MM.1S (cell line): ENCODE data around the gene TENM4.

Experiments used
- DNase-seq: peaks from one replicate; pipeline ENCODE4 v3.0.0-alpha.2; 2015
- H2AFZ ChIP-seq: fragments of 300-600 bp; sonication (generic); 2 replicates; pipeline ENCODE4 v1.6.0; 2016; ENCODE audit warnings: antibody characterized with exemption, low read length
- H3F3A ChIP-seq: fragments of 300-600 bp; sonication (generic); 2 replicates; pipeline ENCODE4 v1.6.1; 2016; ENCODE audit warnings: mild to moderate bottlenecking, antibody characterized with exemption, low read length, moderate library complexity, mixed read lengths; ENCODE audit not compliant: insufficient read depth
- H3K27ac ChIP-seq: fragments of 300-600 bp; sonication (generic); 2 replicates; pipeline ENCODE4 v1.5.1; 2016; ENCODE audit warnings: mild to moderate bottlenecking, low read length
- H3K27me3 ChIP-seq: fragments of 300-600 bp; sonication (generic); replicated peaks from 2 replicates; pipeline ENCODE4 v1.6.0; 2016; ENCODE audit warnings: low read length; ENCODE audit not compliant: insufficient read depth
- H3K36me3 ChIP-seq: fragments of 300-600 bp; sonication (generic); replicated peaks from 2 replicates; pipeline ENCODE4 v1.6.1; 2016; ENCODE audit warnings: mild to moderate bottlenecking, low read length, mixed read lengths; ENCODE audit not compliant: insufficient read depth
- H3K4me1 ChIP-seq: fragments of 300-600 bp; sonication (generic); 2 replicates; pipeline ENCODE4 v1.6.1; 2016; ENCODE audit warnings: low read length, mixed read lengths
- H3K4me2 ChIP-seq: fragments of 300-600 bp; sonication (generic); 2 replicates; pipeline ENCODE4 v1.6.0; 2016; ENCODE audit warnings: low read depth, low read length
- H3K4me3 ChIP-seq: fragments of 300-600 bp; sonication (generic); 2 replicates; pipeline ENCODE4 v1.5.1; 2016; ENCODE audit warnings: low read length, mixed read lengths
- H3K79me2 ChIP-seq: fragments of 300-600 bp; sonication (generic); 2 replicates; pipeline ENCODE4 v1.6.1; 2016; ENCODE audit warnings: mixed run types, low read length, mixed read lengths
- H3K9ac ChIP-seq: fragments of 300-600 bp; sonication (generic); 2 replicates; pipeline ENCODE4 v1.6.1; 2016; ENCODE audit warnings: low read length, mixed read lengths
- H3K9me2 ChIP-seq: fragments of 300-600 bp; sonication (generic); replicated peaks from 2 replicates; pipeline ENCODE4 v1.6.1; 2016; ENCODE audit warnings: mild to moderate bottlenecking, low read length, mixed read lengths; ENCODE audit not compliant: insufficient read depth
- H3K9me3 ChIP-seq: fragments of 300-600 bp; sonication (generic); replicated peaks from 2 replicates; pipeline ENCODE4 v1.6.1; 2016; ENCODE audit warnings: mild to moderate bottlenecking, low read length, mixed read lengths; ENCODE audit not compliant: insufficient read depth
- H4K20me1 ChIP-seq: fragments of 300-600 bp; sonication (generic); 2 replicates; pipeline ENCODE4 v1.6.1; 2016; ENCODE audit warnings: mild to moderate bottlenecking, low read length, moderate library complexity, mixed read lengths; ENCODE audit not compliant: insufficient read depth
- CTCF ChIP-seq: fragments of 300-600 bp; sonication (generic); IDR thresholded peaks from 2 replicates; pipeline ENCODE4 v1.5.1; 2016; ENCODE audit warnings: antibody characterized with exemption, low read length, mixed read lengths
- EZH2 ChIP-seq: fragments of 300-600 bp; sonication (generic); optimal IDR thresholded peaks from 2 replicates; pipeline ENCODE3; 2017; ENCODE audit warnings: low read depth, mild to moderate bottlenecking, antibody characterized with exemption, low read length, mixed read lengths
- EZH2phosphoT487 ChIP-seq: fragments of 300-600 bp; sonication (generic); IDR thresholded peaks from 2 replicates; pipeline ENCODE4 v1.6.1; 2018; ENCODE audit warnings: antibody characterized with exemption, low read length

Gene TENM4

GRCh38 chr11:78941226-78941851 lies 499.5 kb downstream of the TENM4 start:
- no peak for TF ChIP-seq CTCF
- no peak for TF ChIP-seq EZH2
- TF ChIP-seq EZH2phosphoT487: no peak
- peak; percentile 87 for DNase-seq
- no peaks in the 10 kb centered on the region for H3K79me2 ChIP-seq

DNA sequence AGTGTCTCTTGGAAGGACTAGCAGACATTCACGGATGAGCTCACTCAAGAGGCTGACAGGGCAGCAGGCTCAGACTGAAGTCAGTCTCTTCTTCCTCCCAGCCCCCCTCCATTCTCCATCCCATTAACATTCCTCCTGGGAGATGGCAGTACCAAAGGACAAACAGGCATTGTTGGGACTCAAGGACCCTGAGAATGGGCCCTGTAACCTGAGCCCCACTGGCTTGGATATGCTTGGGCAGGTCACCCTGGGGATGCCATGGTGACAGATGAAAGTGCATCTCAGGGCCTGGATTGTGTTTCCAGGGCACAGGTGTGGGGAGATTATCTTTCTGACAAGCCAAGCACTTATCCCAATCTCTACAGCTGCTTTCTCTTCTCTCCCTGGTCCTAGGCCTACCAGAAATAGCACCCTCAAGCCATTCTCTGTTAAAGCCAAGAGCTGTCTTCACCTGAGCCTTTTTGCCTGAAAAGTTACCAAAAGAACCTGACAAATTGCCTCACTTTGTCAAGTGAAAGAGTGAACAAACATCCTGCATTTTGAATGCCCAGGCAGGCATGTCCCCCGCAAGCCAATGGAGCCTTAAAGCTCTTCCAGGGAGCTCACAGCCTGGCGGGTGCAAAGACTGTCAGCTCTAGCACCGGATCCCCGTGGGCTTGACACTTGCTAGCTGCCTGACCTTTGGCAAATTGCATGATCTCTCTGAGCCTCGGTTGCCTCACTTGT lies 500.2 kb downstream of the TENM4 start:
- peak overlapping the region; percentile 37 for H3K4me2 ChIP-seq
- no peaks in the 10 kb centered on the region for H3K9me3 ChIP-seq
- H3K27me3 ChIP-seq: no peaks in the 10 kb centered on the region
- DNase-seq: no peak
- TF ChIP-seq CTCF: no peak
- no peak for TF ChIP-seq EZH2
- no peak for TF ChIP-seq EZH2phosphoT487
- H3K27ac ChIP-seq: peak overlapping the region; percentile 59
- no peak overlapping the region; the same call in 1 of the 2 replicates for H2AFZ ChIP-seq
- H3K4me1 ChIP-seq: peaks cover 22% of the 10 kb centered on the region
- no peaks in the 10 kb centered on the region for H3K9me2 ChIP-seq
- no peak overlapping the region for H3K9ac ChIP-seq
- no peaks in the 10 kb centered on the region for H3K79me2 ChIP-seq
- H3F3A ChIP-seq: 0 out of 2 replicates have a peak, but pooled peaks cover 2% of the 10 kb centered on the region
- no peaks in the 10 kb centered on the region for H4K20me1 ChIP-seq
- no peak overlapping the region for H3K4me3 ChIP-seq
- H3K36me3 ChIP-seq: no peaks in the 10 kb centered on the region

More at GRCh38 chr11:78941226-78941851, 499.5 kb downstream of the TENM4 start:
- Histone ChIP-seq H3K4me2 (peak overlapping the region; percentile 37), H3K9me2 (no peaks in the 10 kb centered on the region), H2AFZ (peak overlapping the region; percentile 34; the same call in 1 of the 2 replicates), H3F3A (0 out of 2 replicates have a peak, but pooled peaks cover 2% of the 10 kb centered on the region), H4K20me1 (no peaks in the 10 kb centered on the region), H3K4me3 (no peak overlapping the region), H3K4me1 (peaks cover 19% of the 10 kb centered on the region), H3K27ac (peak overlapping the region; percentile 59; the same call in 1 of the 2 replicates), H3K36me3 (no peaks in the 10 kb centered on the region), H3K27me3 (no peaks in the 10 kb centered on the region), H3K9ac (no peak overlapping the region), H3K9me3 (no peaks in the 10 kb centered on the region)

DNA sequence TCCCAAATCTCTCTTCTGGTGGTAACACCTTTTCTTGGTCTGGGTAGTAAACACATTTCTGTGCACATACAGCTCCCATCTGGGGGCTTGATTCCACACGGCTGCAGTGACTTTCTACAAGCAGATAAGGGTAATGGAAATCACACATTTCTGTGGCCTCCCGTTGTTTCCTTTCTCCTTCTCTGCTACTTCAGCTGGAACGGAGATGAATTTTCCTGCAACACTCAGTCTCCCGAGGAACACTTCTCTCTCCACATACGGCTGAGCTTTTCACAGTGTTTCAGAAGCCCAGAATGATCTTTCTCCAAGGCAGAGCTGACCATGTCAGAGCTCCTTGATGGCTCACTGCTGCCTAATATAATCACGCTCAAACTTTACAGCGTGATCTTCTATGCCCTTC lies 501.9 kb downstream of the TENM4 start:
- Histone ChIP-seq H3K27ac (no peak overlapping the region), H4K20me1 (no peaks in the 10 kb centered on the region), H3K9me2 (no peaks in the 10 kb centered on the region), H3F3A (0 out of 2 replicates have a peak, but pooled peaks cover 2% of the 10 kb centered on the region), H3K4me2 (no peak overlapping the region), H3K4me1 (peaks cover 21% of the 10 kb centered on the region), H3K27me3 (no peaks in the 10 kb centered on the region), H3K9ac (no peak overlapping the region), H2AFZ (no peak overlapping the region), H3K4me3 (no peak overlapping the region), H3K36me3 (no peaks in the 10 kb centered on the region), H3K9me3 (no peaks in the 10 kb centered on the region), H3K79me2 (no peaks in the 10 kb centered on the region)
- DNase-seq: no peak
- TF ChIP-seq CTCF (no peak), EZH2phosphoT487 (no peak), EZH2 (no peak)
